ENCODE measurements around the gene NOL12.

The NOL12 gene

DNA sequence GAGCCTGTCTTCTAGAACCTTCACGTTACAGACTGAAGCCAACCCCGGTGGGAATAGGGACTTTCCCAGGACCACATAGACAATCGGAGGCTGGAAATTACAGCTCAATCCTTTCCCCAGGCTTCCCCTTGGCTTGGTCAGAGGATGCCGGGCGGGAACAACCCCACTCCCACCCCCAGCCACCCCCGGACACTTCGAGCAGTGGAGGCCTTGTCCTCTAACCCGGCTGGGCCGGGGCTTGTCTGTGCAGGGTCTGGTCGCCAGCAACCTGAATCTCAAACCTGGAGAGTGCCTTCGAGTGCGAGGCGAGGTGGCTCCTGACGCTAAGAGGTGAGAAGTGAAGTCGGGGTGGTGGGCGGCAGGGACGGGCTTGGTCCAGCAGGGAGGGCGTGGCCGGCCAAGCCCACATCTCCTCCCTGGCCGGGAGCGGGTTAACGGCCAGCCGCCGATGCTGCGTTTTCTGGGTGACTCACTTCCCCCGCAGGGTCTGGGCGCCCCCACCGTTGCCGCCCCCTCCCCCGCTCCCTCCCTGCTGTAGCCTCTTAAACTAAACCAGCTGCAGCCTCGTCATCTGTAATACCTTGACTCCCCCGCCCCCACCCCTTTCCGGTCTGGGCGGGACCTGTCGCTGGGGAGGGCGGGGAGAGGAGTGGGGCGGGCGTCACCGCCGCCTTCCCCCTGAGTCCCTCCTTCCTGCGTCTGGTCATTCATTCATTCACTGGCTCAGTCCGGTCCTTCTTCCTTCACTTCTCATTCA, 9.2 kb upstream of the NOL12 start:
- H3K27ac ChIP-seq (ENCODE audit: extremely low read depth, low read depth, low read length): peak overlapping the region; percentile 62
- H3K9me3 ChIP-seq (ENCODE audit: control insufficient read depth, insufficient read depth, low read depth, low read length): no peaks in the 10 kb centered on the region
- peaks cover 9% of the 10 kb centered on the region for H3K4me1 ChIP-seq (ENCODE audit: control insufficient read depth, insufficient read depth, low read length)
- ChIA-PET CTCF (interaction anchor here (0.6 to 15.8 kb wide), 3 partner anchors 39 to 1005 kb away, joined by 3 to 353 read pairs (median 3); partner anchors contain the start of gene SH3BP1), POLR2A (interaction anchor here (0.6 to 3.9 kb wide), 8 partner anchors 9 to 69 kb away, joined by 3 to 78 read pairs (median 6); partner anchors contain the start of genes GGA1 and PDXP)
- no peaks in the 10 kb centered on the region for H3K36me3 ChIP-seq (ENCODE audit: control insufficient read depth in 2 of 2, insufficient read depth in 1 of 2, low read length in 2 of 2)
- peak overlapping the region; percentile 39 for H3K4me3 ChIP-seq (ENCODE audit: low read depth, low read length)
- TF ChIP-seq ZNF830 (tag by site-specific recombination; IDR thresholded peaks at IDR 0.05; ENCODE audit: low read depth): no peak
- TF ChIP-seq ZNF366 (tag by site-specific recombination; conservative IDR thresholded peaks at IDR 0.05): peak; percentile 94
- TF ChIP-seq ZFP37 (tag by site-specific recombination; IDR thresholded peaks at IDR 0.05): no peak
- no peak for TF ChIP-seq ZNF138 (tag by site-specific recombination; IDR thresholded peaks at IDR 0.05; ENCODE audit: borderline replicate concordance)
- TF ChIP-seq ZNF214 (tag by site-specific recombination; IDR thresholded peaks at IDR 0.05; ENCODE audit: borderline replicate concordance): no peak
- TF ChIP-seq ZNF175 (tag by site-specific recombination; IDR thresholded peaks at IDR 0.05): no peak
- no peak for TF ChIP-seq ZNF747 (tag by site-specific recombination; IDR thresholded peaks at IDR 0.05)
- TF ChIP-seq, protein P1, sequence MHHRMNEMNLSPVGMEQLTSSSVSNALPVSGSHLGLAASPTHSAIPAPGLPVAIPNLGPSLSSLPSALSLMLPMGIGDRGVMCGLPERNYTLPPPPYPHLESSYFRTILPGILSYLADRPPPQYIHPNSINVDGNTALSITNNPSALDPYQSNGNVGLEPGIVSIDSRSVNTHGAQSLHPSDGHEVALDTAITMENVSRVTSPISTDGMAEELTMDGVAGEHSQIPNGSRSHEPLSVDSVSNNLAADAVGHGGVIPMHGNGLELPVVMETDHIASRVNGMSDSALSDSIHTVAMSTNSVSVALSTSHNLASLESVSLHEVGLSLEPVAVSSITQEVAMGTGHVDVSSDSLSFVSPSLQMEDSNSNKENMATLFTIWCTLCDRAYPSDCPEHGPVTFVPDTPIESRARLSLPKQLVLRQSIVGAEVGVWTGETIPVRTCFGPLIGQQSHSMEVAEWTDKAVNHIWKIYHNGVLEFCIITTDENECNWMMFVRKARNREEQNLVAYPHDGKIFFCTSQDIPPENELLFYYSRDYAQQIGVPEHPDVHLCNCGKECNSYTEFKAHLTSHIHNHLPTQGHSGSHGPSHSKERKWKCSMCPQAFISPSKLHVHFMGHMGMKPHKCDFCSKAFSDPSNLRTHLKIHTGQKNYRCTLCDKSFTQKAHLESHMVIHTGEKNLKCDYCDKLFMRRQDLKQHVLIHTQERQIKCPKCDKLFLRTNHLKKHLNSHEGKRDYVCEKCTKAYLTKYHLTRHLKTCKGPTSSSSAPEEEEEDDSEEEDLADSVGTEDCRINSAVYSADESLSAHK (tag by site-specific recombination; IDR thresholded peaks at IDR 0.05): no peak; the same call in 1 of the 2 replicates
- peak; percentile 66; the same call in 1 of the 2 replicates for TF ChIP-seq BCL11A (tag by site-specific recombination; IDR thresholded peaks at IDR 0.05; ENCODE audit: low read depth)
- no peak for TF ChIP-seq ZNF426 (tag by site-specific recombination; IDR thresholded peaks at IDR 0.05)
- TF ChIP-seq, protein P2, sequence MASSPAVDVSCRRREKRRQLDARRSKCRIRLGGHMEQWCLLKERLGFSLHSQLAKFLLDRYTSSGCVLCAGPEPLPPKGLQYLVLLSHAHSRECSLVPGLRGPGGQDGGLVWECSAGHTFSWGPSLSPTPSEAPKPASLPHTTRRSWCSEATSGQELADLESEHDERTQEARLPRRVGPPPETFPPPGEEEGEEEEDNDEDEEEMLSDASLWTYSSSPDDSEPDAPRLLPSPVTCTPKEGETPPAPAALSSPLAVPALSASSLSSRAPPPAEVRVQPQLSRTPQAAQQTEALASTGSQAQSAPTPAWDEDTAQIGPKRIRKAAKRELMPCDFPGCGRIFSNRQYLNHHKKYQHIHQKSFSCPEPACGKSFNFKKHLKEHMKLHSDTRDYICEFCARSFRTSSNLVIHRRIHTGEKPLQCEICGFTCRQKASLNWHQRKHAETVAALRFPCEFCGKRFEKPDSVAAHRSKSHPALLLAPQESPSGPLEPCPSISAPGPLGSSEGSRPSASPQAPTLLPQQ (tag by site-specific recombination; IDR thresholded peaks at IDR 0.05): peak; percentile 64
- TF ChIP-seq ZNF155 (tag by site-specific recombination; IDR thresholded peaks at IDR 0.05): no peak
- no peak for TF ChIP-seq ZNF621 (tag by site-specific recombination; IDR thresholded peaks at IDR 0.05)
- peak; percentile 24; the same call in 1 of the 2 replicates for TF ChIP-seq ZNF843 (tag by site-specific recombination; IDR thresholded peaks at IDR 0.05)
- TF ChIP-seq ZNF664 (tag by site-specific recombination; IDR thresholded peaks at IDR 0.05): 0 out of 2 replicates have a peak, but pooled peaks have one; percentile 19
- no peak for TF ChIP-seq ZNF311 (tag by site-specific recombination; IDR thresholded peaks at IDR 0.05; ENCODE audit: borderline replicate concordance)
- TF ChIP-seq ZNF561 (tag by site-specific recombination; IDR thresholded peaks at IDR 0.05; ENCODE audit: borderline replicate concordance): no peak; the same call in 1 of the 2 replicates
- TF ChIP-seq ZNF211 (tag by site-specific recombination; IDR thresholded peaks at IDR 0.05; ENCODE audit: low read depth): no peak
- no peak for TF ChIP-seq SCRT1 (tag by site-specific recombination; IDR thresholded peaks at IDR 0.05; ENCODE audit: borderline replicate concordance)
- TF ChIP-seq ZNF416 (tag by site-specific recombination; IDR thresholded peaks at IDR 0.05): no peak
- no peak for TF ChIP-seq TRIM28 (IDR thresholded peaks at IDR 0.05; ENCODE audit: borderline replicate concordance, low read length)
- TF ChIP-seq ZNF433 (tag by site-specific recombination; IDR thresholded peaks at IDR 0.05; ENCODE audit: low read depth): no peak
- TF ChIP-seq ZNF624 (tag by site-specific recombination; IDR thresholded peaks at IDR 0.05): no peak
- TF ChIP-seq ZNF768 (tag by site-specific recombination; IDR thresholded peaks at IDR 0.05): no peak
- TF ChIP-seq ZFP3 (tag by site-specific recombination; IDR thresholded peaks at IDR 0.05; ENCODE audit: low read depth): no peak
- no peak for TF ChIP-seq ZNF549 (tag by site-specific recombination; IDR thresholded peaks at IDR 0.05)
- TF ChIP-seq ZNF629 (tag by site-specific recombination; IDR thresholded peaks at IDR 0.05): peak; percentile 88
- no peak for TF ChIP-seq REPIN1 (tag by site-specific recombination; IDR thresholded peaks at IDR 0.05; ENCODE audit: low read depth)
- TF ChIP-seq ZNF548 (tag by site-specific recombination; IDR thresholded peaks at IDR 0.05): no peak
- TF ChIP-seq ZNF792 (tag by site-specific recombination; IDR thresholded peaks at IDR 0.05): no peak
- TF ChIP-seq HOXC10 (CRISPR knock-in tag; IDR thresholded peaks at IDR 0.05): no peak
- TF ChIP-seq ZNF2 (tag by site-specific recombination; IDR thresholded peaks at IDR 0.05): no peak; the same call in 1 of the 2 replicates
- peak; percentile 78; the same call in 1 of the 2 replicates for TF ChIP-seq ZEB2 (tag by site-specific recombination; IDR thresholded peaks at IDR 0.05)
- no peak for TF ChIP-seq MEIS1 (CRISPR knock-in tag; IDR thresholded peaks at IDR 0.05; ENCODE audit: borderline replicate concordance)
